Effector CD8-positive, alpha-beta T cell (primary cell): ENCODE data around the gene STK38L.

Source experiments
- DNase-seq: peaks from one replicate; lab custom pipeline; 2025; lab: John Stamatoyannopoulos, UW

The STK38L gene

DNA sequence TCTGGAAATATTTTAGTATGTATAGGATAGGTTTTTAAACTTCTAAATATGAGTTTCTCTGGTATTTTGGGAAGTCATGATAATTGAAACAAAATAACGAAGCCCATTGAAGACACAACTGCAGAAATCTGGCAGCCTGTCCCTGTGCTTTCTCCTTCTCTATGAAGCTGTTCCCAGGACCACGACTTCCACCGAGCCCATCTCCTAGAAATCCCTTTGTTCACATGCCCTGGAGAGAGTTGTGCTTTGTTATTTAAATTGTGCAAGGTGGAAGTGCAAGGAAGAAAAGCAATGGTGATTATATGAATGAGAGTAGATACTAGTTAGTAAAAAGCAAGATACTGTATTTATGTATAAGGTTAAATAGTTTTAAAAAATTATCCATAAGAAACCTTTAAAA, 32.2 kb downstream of the STK38L start:
- DNase-seq = no peak

DNA sequence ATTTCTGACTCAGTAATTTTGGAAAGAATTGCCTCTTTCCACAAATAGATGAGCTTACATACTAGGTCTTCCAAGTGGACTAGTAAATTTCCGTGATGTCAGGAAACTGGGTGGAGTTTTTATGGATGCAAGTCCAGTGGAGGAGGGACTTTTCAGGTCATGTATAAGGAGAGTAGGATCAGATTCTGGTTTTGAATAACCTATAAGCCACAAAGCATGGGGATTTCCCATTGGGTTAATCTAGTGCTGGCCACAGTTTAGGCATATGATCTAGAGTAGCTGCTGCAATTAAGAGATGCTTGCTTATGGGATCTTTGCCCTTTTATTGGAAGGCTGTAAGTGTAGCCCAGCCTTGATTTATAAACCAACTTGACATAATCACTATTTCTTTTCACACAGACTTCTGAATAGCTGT, 33.8 kb downstream of the STK38L start:
- DNase-seq = no peak

DNA sequence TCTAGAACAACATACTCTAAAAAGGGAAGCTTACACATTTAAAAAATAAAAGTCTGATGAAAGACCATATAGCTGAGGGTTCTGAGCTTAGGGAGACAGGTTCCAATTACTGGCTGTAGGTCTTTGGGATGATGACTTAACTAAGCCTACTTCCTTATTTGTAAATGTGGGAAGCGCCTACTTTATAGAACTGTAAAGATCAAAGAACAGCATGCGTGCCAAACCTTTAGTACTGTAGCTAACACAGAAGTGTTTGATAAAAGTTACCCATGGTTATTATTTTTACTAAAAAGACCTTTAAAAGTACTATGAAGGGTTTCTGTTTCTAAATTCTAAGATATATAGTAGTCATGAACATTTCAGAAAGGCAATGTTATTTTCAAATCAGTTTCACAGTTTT, 35.7 kb downstream of the STK38L start:
- no peak for DNase-seq

DNA sequence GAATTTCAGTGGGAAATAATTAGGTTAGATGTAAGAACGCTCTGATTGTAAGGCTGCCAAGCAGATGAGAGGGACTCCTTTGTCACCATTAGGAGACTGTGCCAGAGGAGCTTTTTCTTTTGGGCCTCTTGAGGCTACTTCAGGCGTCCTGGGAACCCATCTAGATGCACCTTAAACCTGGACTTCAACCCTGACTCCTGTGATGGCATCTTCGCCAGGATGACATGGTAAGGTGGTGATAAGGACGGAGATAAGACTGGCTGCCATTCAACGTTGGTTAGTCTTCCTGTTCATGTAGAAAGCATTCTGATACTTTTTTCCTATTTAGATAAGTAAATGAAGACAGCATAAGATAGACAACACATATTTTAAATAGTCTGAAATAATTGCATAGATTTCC, 36.3 kb downstream of the STK38L start:
- no peak for DNase-seq

DNA sequence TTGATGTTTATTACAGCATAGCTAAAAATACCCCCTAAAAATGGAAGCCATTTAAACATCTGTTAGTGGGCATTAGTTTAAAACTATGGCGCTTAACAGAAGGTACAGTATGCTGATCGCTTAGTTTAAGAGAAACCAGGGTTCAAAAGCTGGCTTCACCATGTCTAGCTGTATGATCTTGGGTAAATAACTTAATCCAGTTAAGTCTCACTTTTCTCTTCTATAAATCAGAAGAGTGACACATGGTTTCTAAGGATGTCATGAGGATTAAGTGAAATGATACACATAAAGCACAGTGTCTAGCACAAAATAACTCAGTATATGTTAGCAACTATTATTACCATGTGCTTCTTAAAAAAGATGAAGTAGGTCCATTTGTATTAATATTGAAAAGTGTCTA, 38.7 kb downstream of the STK38L start:
- DNase-seq = no peak

DNA sequence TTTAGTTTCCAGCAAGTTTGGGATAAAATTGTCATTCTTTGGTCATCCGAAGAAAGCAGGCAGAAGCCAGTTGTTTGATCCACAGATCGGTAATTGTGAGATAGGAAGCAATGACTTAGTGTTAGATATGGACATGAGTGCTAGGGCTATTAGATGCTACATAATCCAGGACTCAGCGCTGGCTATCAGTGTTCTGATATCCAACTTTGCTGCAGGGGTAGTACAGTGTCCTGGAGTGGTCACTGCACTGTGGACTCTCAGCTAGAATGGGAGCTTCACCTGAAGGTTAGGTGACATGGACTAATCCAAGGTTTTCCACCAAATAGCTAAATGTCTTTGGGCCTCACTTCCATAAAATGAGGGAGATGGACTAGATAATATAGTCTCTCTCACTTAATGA, 39.9 kb downstream of the STK38L start:
- no peak for DNase-seq

DNA sequence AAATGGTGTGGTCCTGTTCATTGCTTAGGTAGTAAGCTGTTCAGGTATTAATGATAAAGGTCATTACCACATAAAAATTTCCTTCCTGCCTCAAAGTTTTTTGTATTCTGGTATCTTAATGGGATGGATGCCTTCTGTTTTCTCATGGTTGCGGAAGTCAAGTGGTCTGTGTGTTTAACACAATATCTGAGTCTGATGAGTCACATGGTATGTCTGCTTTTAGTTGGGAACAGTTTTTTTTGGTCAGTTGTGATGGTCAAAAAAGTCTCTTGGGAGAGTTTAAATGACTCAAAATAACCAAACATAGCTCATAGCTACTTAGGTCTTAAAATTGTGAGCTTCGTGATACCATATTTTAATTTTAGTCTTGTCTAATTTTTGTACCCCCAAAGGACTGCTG, 40.7 kb downstream of the STK38L start:
- no peak for DNase-seq

DNA sequence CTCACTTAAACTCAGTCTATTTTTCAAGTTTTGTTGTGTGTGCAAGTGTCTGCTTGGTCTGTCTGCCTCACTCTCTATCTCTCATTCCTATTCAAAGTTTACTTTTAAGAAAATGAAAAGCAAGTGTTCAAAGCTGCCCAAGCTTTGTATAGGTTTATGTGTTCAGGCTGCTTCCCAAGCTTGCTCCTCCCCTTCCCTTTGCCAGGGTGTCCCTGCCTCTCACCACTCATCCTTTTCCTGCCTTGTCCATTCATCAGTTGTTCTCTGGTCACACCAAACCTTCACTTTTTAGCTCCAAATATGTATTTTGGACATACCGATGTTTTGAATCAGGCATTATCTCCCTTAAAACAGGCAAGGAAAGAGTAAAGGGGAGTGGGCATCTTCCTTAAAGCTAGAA, 41.3 kb downstream of the STK38L start:
- DNase-seq = no peak

DNA sequence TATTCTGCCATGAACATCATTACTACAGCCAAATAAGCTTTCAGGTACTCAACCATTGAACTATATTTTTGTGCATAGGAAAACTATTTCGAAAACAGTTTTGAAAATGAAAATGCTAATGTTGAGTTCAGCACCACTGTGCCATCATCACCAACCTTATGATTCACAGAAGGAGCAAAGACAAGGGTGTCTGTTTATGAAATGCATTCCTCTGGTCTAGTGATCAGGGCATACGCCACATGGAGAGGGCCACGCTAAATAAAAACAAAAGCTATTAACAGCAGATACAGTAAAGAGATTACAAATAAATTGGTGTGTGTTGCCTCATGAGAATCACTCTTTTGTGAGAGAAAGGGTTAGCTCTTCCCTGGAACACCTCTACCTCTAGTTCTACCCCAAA, 45.3 kb downstream of the STK38L start:
- DNase-seq = no peak

DNA sequence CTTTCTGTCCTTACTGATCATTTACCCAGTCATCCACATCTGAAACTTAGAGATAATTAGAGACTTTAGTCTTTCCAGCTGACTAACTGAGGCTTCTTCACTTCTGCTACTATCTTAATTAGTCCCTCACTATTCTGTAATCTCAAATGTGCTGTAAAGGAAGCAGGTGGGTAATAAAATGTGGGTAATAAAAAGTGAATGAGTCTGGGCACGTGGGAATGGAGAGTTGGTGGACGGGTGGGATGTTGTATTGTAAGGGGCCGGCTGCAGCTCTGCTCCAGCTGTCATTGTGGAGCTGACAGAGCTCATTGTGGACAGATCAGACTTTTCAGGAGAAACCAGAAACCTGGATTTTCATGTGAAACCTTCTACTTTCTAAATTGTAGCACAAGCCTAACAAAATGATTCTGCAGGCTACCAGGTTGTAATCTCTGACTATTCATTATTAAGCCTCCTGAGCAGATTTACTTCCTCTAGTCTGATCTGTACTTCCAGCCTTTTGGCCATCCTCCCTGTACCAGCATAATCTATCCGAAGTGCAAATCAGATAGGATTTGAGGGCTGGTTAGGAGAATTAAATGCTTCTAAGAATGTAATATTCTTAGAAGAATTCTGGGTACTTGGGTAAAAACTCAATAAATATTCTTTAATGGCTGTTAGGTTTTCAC, 46.5 kb downstream of the STK38L start:
- no peak for DNase-seq

DNA sequence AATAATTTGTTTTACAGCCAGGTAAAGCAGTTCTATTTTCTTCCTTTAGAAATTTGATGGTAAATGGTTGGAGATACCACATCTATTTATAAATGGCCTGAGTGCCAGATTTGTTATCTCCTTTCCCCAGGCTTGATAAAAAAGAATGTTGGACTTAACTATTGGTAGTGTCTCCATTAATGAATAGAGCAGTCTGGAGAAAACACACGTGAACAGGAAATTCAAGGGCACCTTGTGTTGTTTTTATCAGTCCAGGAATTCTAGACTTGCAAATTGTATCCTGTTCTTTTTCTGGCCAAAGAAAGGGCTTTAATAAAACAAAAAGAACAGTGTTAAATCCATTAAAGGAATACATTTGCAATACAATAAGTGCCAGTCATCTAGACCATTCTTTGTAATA, 47.8 kb downstream of the STK38L start:
- DNase-seq = no peak

DNA sequence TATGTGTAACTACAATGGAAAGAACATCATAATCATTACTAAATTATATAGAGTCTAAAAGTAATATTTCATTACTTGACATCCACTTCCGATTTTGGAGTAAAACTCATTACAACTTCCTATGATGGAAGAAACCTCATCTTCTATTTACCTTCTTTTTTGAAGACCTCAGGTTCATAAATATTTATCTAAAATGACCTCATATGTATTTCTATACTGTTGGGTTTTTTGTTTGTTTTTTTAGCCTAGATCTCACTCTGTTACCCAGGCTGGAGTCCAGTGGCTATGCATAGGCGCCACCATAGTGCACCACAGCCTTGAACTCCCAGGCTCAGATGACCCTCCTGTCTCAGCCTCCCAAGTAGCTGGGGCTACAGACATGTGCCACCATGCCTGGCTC, 48.6 kb downstream of the STK38L start:
- no peak for DNase-seq

DNA sequence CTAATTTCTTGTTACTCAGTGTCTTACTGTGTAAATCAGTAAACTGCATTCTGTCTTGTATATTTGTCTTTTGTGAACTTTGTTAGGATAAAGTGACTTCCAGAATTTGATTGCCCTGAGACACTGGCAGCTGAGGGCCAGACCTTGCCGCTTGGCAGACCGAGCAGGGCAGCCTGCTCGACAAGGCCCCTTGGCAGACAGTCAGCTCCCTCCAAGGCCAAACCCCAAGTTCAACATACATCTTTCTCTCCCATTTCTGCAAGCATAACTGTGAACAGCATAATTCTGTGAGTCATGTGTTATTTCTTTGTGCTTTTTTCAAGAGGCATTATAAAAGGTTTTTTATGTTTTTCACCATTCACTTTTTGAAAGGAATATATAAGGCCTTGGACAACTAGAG, 49.4 kb downstream of the STK38L start:
- no peak for DNase-seq

DNA sequence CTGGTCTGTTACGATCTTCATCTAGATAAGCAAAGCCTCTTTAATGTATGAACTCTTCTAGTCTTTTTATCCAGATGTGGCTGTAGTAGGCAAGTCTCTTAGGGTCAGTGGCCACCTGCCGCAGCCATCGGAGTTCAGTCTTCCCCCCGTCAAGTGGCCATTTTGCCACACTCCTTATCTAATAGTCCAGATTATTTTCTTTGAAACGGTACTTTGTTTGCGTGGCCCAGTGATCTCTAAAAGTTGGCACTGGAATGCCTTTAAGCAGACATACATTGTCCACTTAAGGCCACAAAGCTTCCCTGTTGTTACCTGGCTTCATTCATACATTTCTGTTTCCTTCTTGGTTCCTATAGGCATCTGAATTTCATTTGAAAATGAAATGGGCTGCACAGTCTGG, 52.6 kb downstream of the STK38L start:
- DNase-seq = no peak

DNA sequence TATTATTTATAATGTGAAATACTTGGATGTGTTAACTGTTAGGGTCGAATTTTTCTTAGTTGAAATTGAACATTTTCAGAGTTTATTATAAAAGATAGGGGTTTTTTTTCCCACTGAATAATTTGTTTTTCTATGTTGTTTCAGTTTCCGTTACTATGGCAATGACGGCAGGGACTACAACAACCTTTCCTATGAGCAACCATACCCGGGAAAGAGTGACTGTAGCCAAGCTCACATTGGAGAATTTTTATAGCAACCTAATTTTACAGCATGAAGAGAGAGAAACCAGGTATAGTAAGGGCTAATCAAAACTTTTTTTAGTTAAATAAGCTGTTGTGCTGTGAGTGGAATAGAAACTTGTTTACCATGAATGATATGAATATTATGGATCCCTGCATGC, 53.5 kb downstream of the STK38L start:
- DNase-seq = no peak

DNA sequence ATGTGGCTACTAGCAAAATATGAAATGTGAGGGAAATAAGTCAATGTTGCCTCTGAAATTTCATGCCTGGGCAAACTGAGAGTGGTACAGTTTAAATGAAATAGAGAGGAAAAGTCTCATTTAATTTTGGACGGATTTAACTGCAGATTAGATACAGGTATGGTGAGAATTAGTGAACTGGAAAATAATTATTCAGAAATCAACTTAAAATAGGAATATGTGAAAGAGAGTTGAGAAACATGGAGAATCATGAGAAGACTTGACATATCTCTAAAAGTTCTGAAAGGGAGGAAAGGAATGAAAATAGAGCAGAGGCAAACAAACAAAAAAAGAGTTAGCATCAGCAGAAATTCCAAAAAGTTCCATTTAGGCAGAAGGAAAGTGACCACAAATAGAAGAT, 55.0 kb downstream of the STK38L start:
- no peak for DNase-seq

DNA sequence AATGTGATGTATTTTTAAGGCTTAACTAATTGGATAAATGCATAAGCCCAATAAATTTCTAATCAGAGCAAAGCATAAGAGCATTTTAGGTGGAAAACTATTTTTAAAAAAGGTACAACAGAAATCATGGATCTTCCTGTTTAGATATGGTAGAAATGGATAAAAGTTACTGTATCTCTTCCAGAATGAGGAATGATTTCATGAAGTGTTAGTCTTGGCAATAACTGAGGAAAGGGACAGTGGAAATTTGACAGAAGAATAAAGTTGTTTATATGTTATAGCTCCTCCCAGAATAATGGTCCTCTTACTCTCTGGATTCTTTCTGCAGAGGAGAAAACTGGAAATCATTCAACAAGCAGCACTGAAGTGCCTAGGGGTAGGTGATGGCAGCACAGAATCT, 56.1 kb downstream of the STK38L start:
- DNase-seq = no peak

DNA sequence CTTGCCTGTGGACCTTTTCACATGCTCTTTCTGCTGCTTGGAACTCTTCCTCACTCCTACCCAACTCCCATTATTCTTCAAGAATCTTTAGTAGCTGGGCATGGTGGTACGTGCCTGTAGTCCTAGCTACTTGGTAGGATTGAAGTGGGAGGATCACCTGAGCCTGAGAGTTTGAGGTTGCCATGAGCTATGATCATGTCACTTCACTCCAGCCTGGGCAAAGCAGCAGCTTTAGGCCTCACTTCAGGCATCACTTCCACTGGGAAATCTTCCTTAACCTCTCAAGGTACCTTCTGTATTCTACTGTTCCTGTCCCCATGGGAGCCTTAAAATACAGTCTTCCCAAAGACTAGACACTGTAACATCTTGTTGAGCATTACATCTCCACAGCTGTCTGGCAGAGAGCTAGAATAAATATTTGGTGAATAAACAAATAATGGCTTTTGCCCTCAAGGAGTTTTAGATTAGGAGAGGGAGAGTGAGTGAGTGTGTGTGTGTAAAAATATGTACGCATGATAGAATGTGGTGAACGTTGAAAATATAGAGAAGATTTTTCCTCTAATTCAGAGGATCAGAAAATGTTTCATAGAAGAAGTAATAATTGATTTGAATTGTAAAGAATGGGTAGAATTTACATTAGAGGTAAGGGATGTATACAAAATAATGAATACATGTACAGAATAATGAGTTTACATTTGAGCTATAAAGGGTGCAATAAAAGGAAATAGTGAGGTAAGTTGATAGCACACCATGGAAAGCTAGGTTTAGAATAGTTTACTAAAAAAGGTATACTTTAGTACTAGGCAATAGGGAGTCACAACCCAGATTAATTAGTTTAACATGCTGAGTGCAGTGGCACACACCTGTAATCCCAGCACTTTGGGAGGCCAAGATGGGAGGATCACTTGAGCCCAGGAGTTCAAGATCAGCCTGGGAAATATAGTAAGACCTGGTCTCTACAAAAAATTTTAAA, 59.3 kb downstream of the STK38L start:
- no peak for DNase-seq

DNA sequence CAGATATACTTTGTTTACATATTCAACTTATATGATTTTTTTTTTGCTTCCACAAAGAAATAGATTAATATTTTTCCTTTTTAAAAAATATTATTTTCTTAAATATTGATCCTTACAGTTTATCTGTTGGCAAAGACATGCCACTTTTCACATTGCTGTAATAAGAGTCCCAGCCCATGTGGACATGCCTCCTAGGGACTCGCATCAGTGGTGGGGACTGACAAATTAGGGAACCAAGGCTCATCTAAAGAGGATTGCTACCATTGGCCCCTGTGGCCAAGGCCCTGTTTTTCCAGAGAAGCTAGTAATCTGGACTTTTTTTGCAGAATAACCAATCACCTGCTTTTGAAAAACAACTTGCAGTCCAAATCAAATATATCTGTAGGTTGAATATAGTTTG, 60.8 kb downstream of the STK38L start:
- no peak for DNase-seq

DNA sequence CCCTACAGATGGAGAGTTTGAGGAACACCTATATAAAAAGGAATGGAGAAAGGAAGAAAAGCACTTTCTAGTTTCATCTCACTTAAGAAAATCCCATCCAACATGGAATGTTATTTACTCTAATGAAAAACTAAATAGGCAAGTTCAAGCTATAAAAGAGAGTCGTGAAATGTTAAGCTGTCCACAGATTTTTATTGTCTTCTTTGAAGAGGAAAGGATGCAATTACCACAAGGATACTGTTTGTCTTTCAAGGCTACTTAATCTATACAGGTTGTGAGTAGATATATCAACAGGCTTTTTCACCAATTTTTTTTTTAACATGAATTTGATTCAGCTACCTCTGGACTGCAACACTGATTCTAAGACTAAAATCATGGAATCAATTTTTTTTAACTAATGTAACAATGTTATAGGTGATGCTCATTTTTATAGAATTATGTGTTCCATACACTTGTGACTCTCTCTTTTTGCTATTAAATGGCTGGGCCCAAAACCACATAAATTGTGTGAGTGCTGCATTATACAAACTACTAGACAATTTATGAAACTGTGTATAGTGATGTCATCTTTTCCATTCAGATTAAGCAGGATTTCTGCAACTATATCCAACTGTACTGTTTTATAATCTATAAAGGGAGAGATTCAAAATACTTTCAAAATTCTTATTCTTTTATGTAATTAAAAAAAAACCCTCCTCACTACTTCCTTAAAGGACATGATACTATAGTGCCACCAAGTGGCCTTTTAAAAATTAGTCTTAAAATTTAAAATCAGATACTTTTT, 61.8 kb downstream of the STK38L start:
- DNase-seq = no peak

DNA sequence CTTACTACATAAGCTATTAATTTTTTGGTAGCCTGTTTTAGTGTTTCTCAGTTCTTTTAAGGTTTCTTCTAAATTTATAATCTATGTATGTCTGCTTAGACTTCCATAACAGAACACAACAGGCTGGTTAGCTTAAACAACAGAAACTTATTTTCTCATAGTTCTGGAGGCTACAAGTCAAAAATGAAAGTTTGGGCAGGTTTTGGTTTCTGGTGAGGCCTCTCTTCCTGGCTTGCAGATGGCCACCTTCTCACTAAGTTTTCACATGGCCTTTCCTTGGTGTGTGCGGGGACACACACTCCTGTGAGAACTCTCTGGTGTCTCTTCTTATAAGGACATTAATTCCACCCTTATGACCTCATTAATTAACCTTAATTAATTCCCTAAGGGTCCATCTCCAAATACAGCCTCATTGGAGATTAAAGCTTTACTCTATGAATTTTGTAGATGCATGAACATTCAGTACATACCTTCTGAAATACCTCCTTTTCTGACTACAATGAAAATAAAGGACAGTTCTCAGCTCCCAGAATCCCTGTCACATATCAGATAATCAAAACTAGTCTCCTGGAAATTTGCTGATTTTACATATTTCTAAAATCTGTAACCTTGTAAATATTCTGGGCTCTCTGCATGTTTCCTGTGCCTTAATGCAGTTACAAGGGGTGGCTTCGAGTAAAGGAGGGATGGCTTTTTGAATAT, 65.4 kb downstream of the STK38L start:
- DNase-seq = no peak

DNA sequence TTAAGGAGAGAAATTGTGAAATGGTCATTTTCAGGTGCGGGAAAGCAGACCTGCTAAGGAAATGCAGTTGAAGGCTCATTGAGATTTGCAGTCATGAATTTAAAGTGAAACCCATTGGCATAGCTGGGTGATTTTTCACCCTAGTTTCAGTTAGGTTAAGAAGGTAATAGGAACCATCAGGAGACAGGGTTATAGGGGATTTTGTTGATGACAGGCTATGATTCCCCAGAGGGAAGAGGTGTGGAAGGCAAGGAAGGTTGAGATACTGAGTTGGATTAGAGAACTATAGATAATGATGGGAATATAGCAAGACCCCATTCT, 65.9 kb downstream of the STK38L start:
- DNase-seq = no peak
